ENCODE data around the gene GNPTAB. TPM values are rescaled to one million over a fixed set of nuclear protein-coding genes. Genes with fewer than 3 reads are reported as not detected.
"Not testable (repeated sequence)": the region's sequence is repeated elsewhere in the genome, so short reads cannot be mapped to it uniquely, and the experiment has no call there.

Gene GNPTAB
- total and polyA plus RNA-seq, 5 experiments from 2014 or later: 25.9 to 64.2 (median 43.5) TPM

- Mint-ChIP-seq H3K27ac (peak overlapping the region in 1 of 10 donors; percentile 8), H3K36me3 (peaks cover 0 to 16% (median 9%) of the 10 kb centered on the region in 3 donors), H3K4me3 (no peak overlapping the region), H3K9me3 (peaks cover 0 to 2% (median 0%) of the 10 kb centered on the region in 9 donors), H3K4me1 (peaks cover 28 to 68% (median 63%) of the 10 kb centered on the region in 4 donors), H3K27me3 (no peaks in the 10 kb centered on the region)
- POLR2A ChIA-PET: no interaction called here
- ATAC-seq: no peak
- DNase-seq: no peak
Measured at GRCh38 chr12:101819467-101819866, 11.3 kb downstream of the GNPTAB start.

- ATAC-seq, POLR2A ChIA-PET, H3K9me3 Mint-ChIP-seq, H3K27me3 Mint-ChIP-seq, H3K27ac Mint-ChIP-seq, H3K4me3 Mint-ChIP-seq, DNase-seq: not testable (repeated sequence)
- H3K4me1 Mint-ChIP-seq: peaks cover 25 to 62% (median 57%) of the 10 kb centered on the region in 4 donors
- peaks cover 0 to 16% (median 9%) of the 10 kb centered on the region in 3 donors for H3K36me3 Mint-ChIP-seq
Measured at GRCh38 chr12:101818689-101819088, 12.1 kb downstream of the GNPTAB start.

- H3K27ac Mint-ChIP-seq: no peak overlapping the region
- no peaks in the 10 kb centered on the region for H3K27me3 Mint-ChIP-seq
- DNase-seq (no peak), ATAC-seq (no peak)
- H3K36me3 Mint-ChIP-seq: peaks cover 0 to 27% (median 20%) of the 10 kb centered on the region in 3 donors
- POLR2A ChIA-PET: no interaction called here
- no peaks in the 10 kb centered on the region for H3K9me3 Mint-ChIP-seq
- H3K4me3 Mint-ChIP-seq: no peak overlapping the region
- peaks cover 15 to 42% (median 36%) of the 10 kb centered on the region in 4 donors for H3K4me1 Mint-ChIP-seq
Measured at GRCh38 chr12:101813117-101813516, 17.6 kb downstream of the GNPTAB start.

GRCh38 chr12:101812716-101813115 lies 18.0 kb downstream of the GNPTAB start:
- not testable (repeated sequence) for H3K27ac Mint-ChIP-seq

GRCh38 chr12:101811342-101811741 lies 19.4 kb downstream of the GNPTAB start:
- H3K27me3 Mint-ChIP-seq, ATAC-seq, POLR2A ChIA-PET, H3K4me3 Mint-ChIP-seq, DNase-seq, H3K9me3 Mint-ChIP-seq: not testable (repeated sequence)
- Mint-ChIP-seq H3K4me1 (peaks cover 19 to 49% (median 39%) of the 10 kb centered on the region in 4 donors), H3K27ac (peak overlapping the region in 3 of 10 donors; percentile 22 to 63 (median 40)), H3K36me3 (peaks cover 0 to 30% (median 21%) of the 10 kb centered on the region in 3 donors)

More at GRCh38 chr12:101812716-101813115, 18.0 kb downstream of the GNPTAB start:
- Mint-ChIP-seq H3K36me3 (peaks cover 0 to 29% (median 24%) of the 10 kb centered on the region in 3 donors), H3K4me1 (peaks cover 18 to 42% (median 36%) of the 10 kb centered on the region in 4 donors)
- H3K4me3 Mint-ChIP-seq, H3K9me3 Mint-ChIP-seq, ATAC-seq, H3K27me3 Mint-ChIP-seq, DNase-seq: not testable (repeated sequence)
- POLR2A ChIA-PET: interaction anchor here (1.0 kb wide), 1 partner anchor 10 kb away, joined by 3 read pairs; no protein-coding TSS in a partner anchor

- H3K9me3 Mint-ChIP-seq: no peaks in the 10 kb centered on the region
- H3K36me3 Mint-ChIP-seq: peaks cover 0 to 30% (median 21%) of the 10 kb centered on the region in 3 donors
- peaks cover 16 to 48% (median 37%) of the 10 kb centered on the region in 4 donors for H3K4me1 Mint-ChIP-seq
- DNase-seq (no peak), ATAC-seq (no peak)
- H3K27me3 Mint-ChIP-seq: no peaks in the 10 kb centered on the region
- POLR2A ChIA-PET: no interaction called here
- H3K4me3 Mint-ChIP-seq: peak overlapping the region in 1 of 10 donors; percentile 3
- H3K27ac Mint-ChIP-seq: peak overlapping the region in 2 of 10 donors; percentile 5 to 57
Measured at GRCh38 chr12:101809208-101809607, 21.6 kb downstream of the GNPTAB start.

- ATAC-seq (no peak), DNase-seq (no peak)
- H3K4me1 Mint-ChIP-seq: peaks cover 18 to 58% (median 40%) of the 10 kb centered on the region in 4 donors
- H3K9me3 Mint-ChIP-seq: no peaks in the 10 kb centered on the region
- H3K36me3 Mint-ChIP-seq: peaks cover 0 to 23% (median 15%) of the 10 kb centered on the region in 3 donors
- no peak overlapping the region for H3K27ac Mint-ChIP-seq
- no peaks in the 10 kb centered on the region for H3K27me3 Mint-ChIP-seq
- no peak overlapping the region for H3K4me3 Mint-ChIP-seq
- POLR2A ChIA-PET: no interaction called here
Measured at GRCh38 chr12:101806265-101806664, 24.5 kb downstream of the GNPTAB start.

GRCh38 chr12:101804409-101804808 lies 26.4 kb downstream of the GNPTAB start:
- no peak for ATAC-seq

GRCh38 chr12:101803978-101804377 lies 26.8 kb downstream of the GNPTAB start:
- Mint-ChIP-seq H3K36me3 (peaks cover 0 to 18% (median 17%) of the 10 kb centered on the region in 3 donors), H3K27me3 (no peaks in the 10 kb centered on the region), H3K27ac (peak overlapping the region in 2 of 10 donors; percentile 7 to 13), H3K4me1 (peaks cover 13 to 55% (median 36%) of the 10 kb centered on the region in 4 donors), H3K4me3 (no peak overlapping the region), H3K9me3 (no peaks in the 10 kb centered on the region)
- POLR2A ChIA-PET: no interaction called here
- ATAC-seq: no peak
- DNase-seq: no peak

More at GRCh38 chr12:101804409-101804808, 26.4 kb downstream of the GNPTAB start:
- no peak for DNase-seq
- H3K4me1 Mint-ChIP-seq: peaks cover 15 to 53% (median 34%) of the 10 kb centered on the region in 4 donors
- H3K9me3 Mint-ChIP-seq: no peaks in the 10 kb centered on the region
- H3K36me3 Mint-ChIP-seq: peaks cover 0 to 19% (median 15%) of the 10 kb centered on the region in 3 donors
- peak overlapping the region in 1 of 10 donors; percentile 7 for H3K27ac Mint-ChIP-seq
- POLR2A ChIA-PET: no interaction called here
- H3K27me3 Mint-ChIP-seq: no peaks in the 10 kb centered on the region
- no peak overlapping the region for H3K4me3 Mint-ChIP-seq

GRCh38 chr12:101802486-101802885 lies 28.3 kb downstream of the GNPTAB start:
- DNase-seq (no peak), ATAC-seq (no peak)
- no peak overlapping the region for H3K4me3 Mint-ChIP-seq
- H3K4me1 Mint-ChIP-seq: peaks cover 17 to 57% (median 40%) of the 10 kb centered on the region in 4 donors
- no peaks in the 10 kb centered on the region for H3K27me3 Mint-ChIP-seq
- H3K9me3 Mint-ChIP-seq: no peaks in the 10 kb centered on the region
- POLR2A ChIA-PET: no interaction called here
- H3K36me3 Mint-ChIP-seq: peaks cover 0 to 6% (median 4%) of the 10 kb centered on the region in 3 donors
- peak overlapping the region in 3 of 10 donors; percentile 24 to 46 (median 27) for H3K27ac Mint-ChIP-seq

- no peak for ATAC-seq
- Mint-ChIP-seq H3K4me1 (peaks cover 14 to 58% (median 43%) of the 10 kb centered on the region in 4 donors), H3K9me3 (no peaks in the 10 kb centered on the region), H3K4me3 (peak overlapping the region in 1 of 10 donors; percentile 26), H3K36me3 (peaks cover 0 to 11% (median 7%) of the 10 kb centered on the region in 3 donors), H3K27ac (peak overlapping the region in 1 of 10 donors; percentile 7), H3K27me3 (no peaks in the 10 kb centered on the region)
- no peak for DNase-seq
- POLR2A ChIA-PET: no interaction called here
Measured at GRCh38 chr12:101799774-101800173, 31.0 kb downstream of the GNPTAB start.

GRCh38 chr12:101795786-101796185 lies 35.0 kb downstream of the GNPTAB start:
- Mint-ChIP-seq H3K4me1 (peaks cover 12 to 60% (median 35%) of the 10 kb centered on the region in 4 donors), H3K27ac (peak overlapping the region in 3 of 10 donors; percentile 1 to 33 (median 27)), H3K27me3 (no peaks in the 10 kb centered on the region), H3K4me3 (peak overlapping the region in 1 of 10 donors; percentile 38), H3K36me3 (peaks cover 0 to 24% (median 7%) of the 10 kb centered on the region in 3 donors), H3K9me3 (no peaks in the 10 kb centered on the region)
- POLR2A ChIA-PET: no interaction called here
- DNase-seq (no peak), ATAC-seq (no peak)

GRCh38 chr12:101795013-101795412 lies 35.7 kb downstream of the GNPTAB start:
- DNase-seq: no peak
- Mint-ChIP-seq H3K27me3 (no peaks in the 10 kb centered on the region), H3K4me3 (peak overlapping the region in 1 of 10 donors; percentile 37), H3K27ac (peak overlapping the region in 1 of 10 donors; percentile 40), H3K36me3 (peaks cover 0 to 27% (median 7%) of the 10 kb centered on the region in 3 donors), H3K9me3 (no peaks in the 10 kb centered on the region), H3K4me1 (peaks cover 12 to 59% (median 33%) of the 10 kb centered on the region in 4 donors)
- POLR2A ChIA-PET: interaction anchor here (0.6 to 1.2 kb wide), 2 partner anchors 27 to 35 kb away, joined by 3 to 4 read pairs; partner anchors contain the start of gene GNPTAB
- ATAC-seq: no peak

Measured in naive thymus-derived CD8-positive, alpha-beta T cell (primary cell).